ENCODE measurements around the gene MBD2.
A peak's percentile ranks its signal among the peaks of the same experiment; 100 is the strongest.

The MBD2 gene

DNA sequence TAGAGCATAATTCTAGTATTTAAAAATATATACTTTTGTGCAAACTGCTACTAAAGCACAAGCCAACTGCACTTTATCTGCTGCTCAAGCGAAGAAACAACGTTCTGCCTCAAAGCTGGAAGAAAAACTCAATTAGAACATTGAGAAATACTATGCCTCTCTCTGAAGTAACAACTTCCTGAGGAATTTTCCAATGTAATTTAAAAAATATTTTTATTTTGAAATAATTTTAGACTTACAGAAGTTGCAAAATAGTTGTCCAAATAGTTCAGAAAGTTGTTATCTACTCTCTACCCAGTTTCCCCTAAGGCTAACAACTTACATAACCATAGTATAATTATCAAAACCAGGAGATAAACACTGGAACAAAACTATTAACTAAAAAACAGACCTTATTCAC lies 32.5 kb upstream of the MBD2 start:
- Histone ChIP-seq H4K20me1 (no peaks in the 10 kb centered on the region), H3K9ac (no peak overlapping the region), H3K9me3 (replicated peaks in 1 of 11) (no peaks in the 10 kb centered on the region), H3K36me3 (no peaks in the 10 kb centered on the region), H3K4me1 (peaks cover 6 to 43% (median 10%) of the 10 kb centered on the region in 10 experiments), H3K4me3 (no peak overlapping the region), H3K27ac (no peak overlapping the region), H3K27me3 (no peaks in the 10 kb centered on the region), H3K4me2 (peak overlapping the region in 3 of 11 experiments; percentile 28 to 45 (median 37); a peak in 3 of 22 replicates)
- no peak for TF ChIP-seq Cebpa-rat (IDR thresholded peaks at IDR 0.05)

DNA sequence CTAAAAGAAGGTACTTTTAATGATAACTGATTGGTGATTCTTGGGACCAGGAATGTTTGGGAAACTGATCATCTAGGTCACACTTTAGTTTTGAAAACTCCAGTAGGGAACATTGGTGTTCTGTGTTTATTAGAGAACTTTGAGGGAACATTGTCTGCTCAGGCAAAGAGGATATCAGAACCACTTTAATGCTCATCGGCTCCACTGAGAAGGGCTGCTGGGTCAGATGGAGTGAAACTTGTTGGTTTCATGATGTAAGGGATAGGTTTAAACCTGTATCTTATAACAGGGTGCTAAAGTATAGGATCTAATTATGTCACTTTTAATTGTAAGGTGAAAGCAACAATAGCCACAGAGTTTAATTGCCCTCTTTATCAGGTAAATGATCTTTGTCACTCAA lies 30.7 kb upstream of the MBD2 start:
- Histone ChIP-seq H3K9me3 (replicated peaks in 1 of 11) (peaks cover 0 to 2% (median 0%) of the 10 kb centered on the region in 11 experiments; a peak in 1 of 22 replicates), H4K20me1 (no peaks in the 10 kb centered on the region), H3K4me3 (no peak overlapping the region), H3K36me3 (no peaks in the 10 kb centered on the region), H3K27me3 (no peaks in the 10 kb centered on the region), H3K4me2 (no peak overlapping the region), H3K27ac (no peak overlapping the region), H3K4me1 (peaks cover 25 to 43% (median 27%) of the 10 kb centered on the region in 10 experiments), H3K9ac (no peak overlapping the region)
- TF ChIP-seq Cebpa-rat (IDR thresholded peaks at IDR 0.05), result no peak

DNA sequence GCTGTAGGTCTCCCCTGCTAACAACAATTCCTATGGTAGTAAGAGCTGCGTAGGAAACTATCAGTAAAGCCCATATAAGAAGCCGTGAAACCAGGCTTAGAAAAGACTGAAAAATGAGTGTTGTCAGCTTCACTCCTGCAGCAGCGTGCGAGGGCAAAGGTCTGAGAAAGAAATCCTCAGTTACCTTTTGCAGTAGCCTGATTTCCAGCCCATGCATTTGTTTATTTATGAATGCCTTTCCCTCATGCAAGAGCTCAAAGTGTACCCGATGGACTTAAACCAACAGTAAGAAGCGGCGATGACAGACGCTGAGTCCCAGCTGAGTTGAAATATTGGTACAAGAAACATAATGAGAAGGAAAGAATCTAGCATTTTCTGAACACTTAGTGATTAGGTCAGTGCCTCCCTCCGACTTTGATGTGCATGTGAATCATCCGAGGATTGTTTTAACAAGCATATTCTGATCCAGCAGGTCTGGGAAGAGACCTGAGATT lies 29.8 kb upstream of the MBD2 start:
- H3K36me3 ChIP-seq, result no peaks in the 10 kb centered on the region
- no peak for TF ChIP-seq Cebpa-rat (IDR thresholded peaks at IDR 0.05)
- H3K27ac ChIP-seq, result no peak overlapping the region
- H3K27me3 ChIP-seq, result no peaks in the 10 kb centered on the region
- no peak overlapping the region for H3K4me2 ChIP-seq
- H3K4me3 ChIP-seq, result no peak overlapping the region
- no peak overlapping the region for H3K9ac ChIP-seq
- H4K20me1 ChIP-seq, result no peaks in the 10 kb centered on the region
- H3K4me1 ChIP-seq, result peaks cover 28 to 50% (median 33%) of the 10 kb centered on the region in 10 experiments
- H3K9me3 ChIP-seq (replicated peaks in 1 of 11), result peaks cover 0 to 7% (median 0%) of the 10 kb centered on the region in 11 experiments; a peak in 1 of 22 replicates

DNA sequence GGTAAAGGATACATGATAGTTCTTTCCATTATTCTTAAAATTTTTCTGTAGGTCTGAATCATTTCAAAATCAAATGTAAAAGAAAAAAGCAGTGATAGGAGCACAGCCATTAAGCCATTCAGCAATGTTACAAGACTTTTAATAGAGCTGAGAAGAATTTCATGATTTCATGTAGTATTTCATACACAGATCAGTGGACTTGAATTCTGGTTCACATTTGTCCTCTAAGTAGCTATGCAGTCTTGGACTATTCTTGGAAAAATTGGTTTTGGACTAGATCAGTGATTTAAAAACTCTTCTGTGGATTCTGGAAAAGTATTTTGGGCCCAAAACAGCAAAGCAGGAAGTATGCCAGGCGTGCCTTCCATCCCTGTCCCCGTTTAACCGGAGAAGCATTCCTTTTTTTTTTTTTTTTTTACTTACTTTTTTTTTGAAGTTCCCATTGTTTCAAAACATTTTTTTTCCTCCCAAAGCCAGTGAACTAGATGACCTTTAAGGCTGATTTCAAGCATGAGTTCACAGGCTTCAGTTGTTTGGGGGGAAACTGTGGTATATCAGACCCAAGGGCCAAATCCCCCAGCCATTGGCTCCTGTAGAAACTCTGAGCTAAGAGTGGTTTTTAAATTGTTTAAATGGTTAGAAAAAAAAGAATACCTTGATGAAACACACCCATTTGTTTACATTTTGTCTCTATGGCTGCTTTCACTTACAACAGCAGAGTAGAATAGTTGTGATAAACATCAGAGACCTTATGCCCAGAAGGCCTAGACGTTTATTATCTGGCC lies 27.3 kb upstream of the MBD2 start:
- no peak for TF ChIP-seq Cebpa-rat (IDR thresholded peaks at IDR 0.05)
- Histone ChIP-seq H3K9ac (peak overlapping the region in 2 of 11 experiments; percentile 5 to 32; a peak in 5 of 22 replicates), H3K27ac (peak overlapping the region; percentile 58 to 85 (median 72); a peak in 21 of 22 replicates), H3K27me3 (no peaks in the 10 kb centered on the region), H4K20me1 (no peaks in the 10 kb centered on the region), H3K4me2 (peak overlapping the region; percentile 62 to 90 (median 85)), H3K9me3 (replicated peaks in 1 of 11) (peaks cover 0 to 7% (median 0%) of the 10 kb centered on the region in 11 experiments; a peak in 1 of 22 replicates), H3K4me3 (no peak overlapping the region), H3K36me3 (no peaks in the 10 kb centered on the region), H3K4me1 (peaks cover 38 to 55% (median 44%) of the 10 kb centered on the region in 10 experiments)

DNA sequence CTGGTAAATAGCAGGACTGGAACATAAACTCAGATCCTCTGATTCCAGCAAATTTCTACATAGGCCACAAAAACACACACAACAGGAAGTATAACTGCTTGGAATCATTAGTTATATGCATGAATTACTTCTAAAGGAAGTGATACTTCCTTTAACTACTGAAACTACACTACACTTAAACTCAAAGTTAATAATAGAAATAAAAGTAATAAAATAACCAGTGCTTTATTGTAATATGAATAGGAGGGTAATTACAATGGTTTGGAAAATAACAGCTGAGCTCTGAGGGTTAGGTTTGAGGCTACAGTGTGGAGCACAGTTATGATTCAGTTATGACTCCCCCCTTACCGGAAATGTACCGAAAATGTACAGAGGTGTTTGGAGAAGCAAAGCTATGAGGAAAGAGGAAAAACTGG lies 26.4 kb upstream of the MBD2 start:
- Histone ChIP-seq H3K4me2 (peak overlapping the region; percentile 62 to 90 (median 85)), H3K36me3 (no peaks in the 10 kb centered on the region), H4K20me1 (no peaks in the 10 kb centered on the region), H3K4me3 (peak overlapping the region in 6 of 10 experiments; percentile 2 to 40 (median 18); a peak in 6 of 20 replicates), H3K27ac (peak overlapping the region; percentile 58 to 85 (median 72)), H3K4me1 (peaks cover 42 to 55% (median 49%) of the 10 kb centered on the region in 10 experiments), H3K9me3 (replicated peaks in 1 of 11) (peaks cover 0 to 7% (median 0%) of the 10 kb centered on the region in 11 experiments; a peak in 1 of 22 replicates), H3K9ac (peak overlapping the region in 10 of 11 experiments; percentile 37 to 74 (median 51); a peak in 16 of 22 replicates), H3K27me3 (no peaks in the 10 kb centered on the region)
- TF ChIP-seq Cebpa-rat (IDR thresholded peaks at IDR 0.05), result no peak

DNA sequence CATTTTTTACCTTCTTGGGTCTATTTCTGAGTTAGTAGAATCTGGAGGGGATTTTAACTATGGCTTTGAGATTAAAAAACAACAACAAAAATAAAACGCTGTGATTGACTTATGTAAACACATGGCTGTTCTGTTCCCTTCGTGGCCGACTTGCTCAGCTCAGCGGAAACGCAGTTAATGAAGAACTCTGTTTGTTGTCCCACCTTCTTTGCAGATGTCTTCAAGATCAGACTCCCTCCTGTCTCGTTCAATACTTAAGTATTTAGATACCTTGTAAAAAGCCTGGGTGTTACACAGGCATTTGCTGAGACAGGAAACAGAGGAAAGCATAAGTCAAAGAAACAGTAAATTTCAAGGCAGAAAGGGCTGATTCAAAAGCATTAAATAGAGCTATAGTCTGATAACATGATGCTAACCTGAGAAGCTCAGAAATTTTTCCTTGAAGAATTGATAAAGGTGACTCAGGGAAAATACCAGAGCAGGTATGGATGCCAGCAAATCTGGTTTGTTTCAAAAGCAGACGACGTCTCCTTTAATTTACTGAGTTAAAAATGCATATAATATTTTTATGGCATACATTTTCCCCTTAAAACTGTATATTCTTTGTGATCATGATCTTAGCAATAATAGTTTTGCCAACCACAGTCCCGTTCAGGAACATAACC lies 23.2 kb upstream of the MBD2 start:
- peak overlapping the region; percentile 32 to 69 (median 51); a peak in 20 of 22 replicates for H3K4me2 ChIP-seq
- peak overlapping the region in 6 of 11 experiments; percentile 2 to 60 (median 21); a peak in 8 of 22 replicates for H3K27ac ChIP-seq

DNA sequence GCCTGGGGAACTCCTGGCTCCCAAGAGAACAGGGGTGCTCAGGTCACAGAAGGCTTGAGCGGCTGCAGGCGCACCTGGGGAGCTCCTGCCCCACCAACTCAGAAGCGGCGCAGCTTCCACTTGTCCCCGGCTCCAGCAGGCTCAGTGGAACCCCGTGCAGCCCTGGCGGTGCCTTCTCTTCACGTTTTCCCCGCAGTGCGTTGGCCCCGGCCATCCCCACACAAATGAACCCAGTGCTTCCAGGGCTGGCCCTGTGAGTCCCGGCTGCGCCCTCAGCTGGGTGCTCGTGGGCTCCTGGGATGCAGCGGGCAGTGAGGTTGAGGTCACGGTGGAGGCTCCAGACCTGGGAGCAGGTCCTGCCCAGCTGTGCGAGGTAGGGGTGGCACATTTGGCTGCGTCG lies 17.9 kb upstream of the MBD2 start:
- no peak for TF ChIP-seq Cebpa-rat (IDR thresholded peaks at IDR 0.05)
- Histone ChIP-seq H3K9ac (no peak overlapping the region), H3K4me2 (no peak overlapping the region), H3K27ac (0 out of 22 replicates have a peak overlapping the region, but pooled peaks of 2 of the 11 experiments have one; percentile 73), H3K27me3 (no peaks in the 10 kb centered on the region), H3K4me3 (no peak overlapping the region), H4K20me1 (no peaks in the 10 kb centered on the region), H3K36me3 (no peaks in the 10 kb centered on the region), H3K4me1 (peaks cover 29 to 47% (median 38%) of the 10 kb centered on the region in 10 experiments), H3K9me3 (replicated peaks in 1 of 11) (peaks cover 0 to 29% (median 15%) of the 10 kb centered on the region in 11 experiments; a peak in 15 of 22 replicates)

More for the DNA sequence above, 23.2 kb upstream of the MBD2 start:
- Histone ChIP-seq H3K9me3 (replicated peaks in 1 of 11) (peaks cover 0 to 14% (median under 1%) of the 10 kb centered on the region in 11 experiments; a peak in 7 of 22 replicates), H3K9ac (peak overlapping the region in 1 of 11 experiments; percentile 14; a peak in 1 of 22 replicates), H3K36me3 (no peaks in the 10 kb centered on the region), H3K4me1 (peaks cover 39 to 51% (median 47%) of the 10 kb centered on the region in 10 experiments), H3K4me3 (no peak overlapping the region), H4K20me1 (no peaks in the 10 kb centered on the region), H3K27me3 (no peaks in the 10 kb centered on the region)
- no peak for TF ChIP-seq Cebpa-rat (IDR thresholded peaks at IDR 0.05)

DNA sequence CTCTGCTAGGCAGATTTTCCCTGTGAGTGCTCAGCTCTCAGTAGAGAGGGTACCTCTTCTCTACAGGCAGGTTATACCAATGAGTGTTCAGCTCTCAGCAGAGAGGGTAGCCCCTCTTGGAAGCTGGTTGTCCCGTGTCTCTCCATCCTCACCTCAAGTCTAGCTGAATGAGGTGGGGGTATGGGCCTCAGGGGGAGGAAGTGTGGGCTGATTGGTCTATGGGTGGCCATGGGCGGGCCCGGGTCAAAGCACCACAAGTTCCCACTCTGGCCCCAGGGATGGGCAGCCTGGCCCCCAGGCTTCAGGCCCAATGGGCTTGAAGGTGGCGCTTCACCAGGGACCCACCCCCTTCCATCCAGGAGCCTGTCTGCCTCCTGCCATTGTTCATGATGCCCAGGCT lies 17.0 kb upstream of the MBD2 start:
- Histone ChIP-seq H3K4me1 (peaks cover 20 to 39% (median 30%) of the 10 kb centered on the region in 10 experiments), H3K9ac (no peak overlapping the region), H3K27me3 (no peaks in the 10 kb centered on the region), H3K4me2 (peak overlapping the region in 1 of 11 experiments; percentile 83; a peak in 1 of 22 replicates), H4K20me1 (no peaks in the 10 kb centered on the region), H3K27ac (peak overlapping the region in 6 of 11 experiments; percentile 60 to 73 (median 66); a peak in 10 of 22 replicates), H3K36me3 (no peaks in the 10 kb centered on the region), H3K4me3 (no peak overlapping the region), H3K9me3 (replicated peaks in 1 of 11) (peaks cover 0 to 32% (median 15%) of the 10 kb centered on the region in 11 experiments; a peak in 15 of 22 replicates)
- no peak for TF ChIP-seq Cebpa-rat (IDR thresholded peaks at IDR 0.05)

Data from BLaER1 treated with 17β-estradiol and CSF1 and Interleukin-3, amounts not matched to agents 10 nM and 100 nM (cell line).